Measurements from ENCODE around the gene GET3. TPM values are rescaled to one million over a fixed set of nuclear protein-coding genes. Genes with fewer than 3 reads are reported as not detected.

The GET3 gene
- total and polyA plus RNA-seq, 2 of the 13 experiments (the other 11 are each of a cell fraction or from before 2014, with no cell fraction given), result 57.7 to 59.4 TPM

GRCh38 chr19:12696366-12697335 is 40.6 kb upstream of the GET3 start, which contains the start of gene FBXW9 (continued):
- TF ChIP-seq, protein P1, sequence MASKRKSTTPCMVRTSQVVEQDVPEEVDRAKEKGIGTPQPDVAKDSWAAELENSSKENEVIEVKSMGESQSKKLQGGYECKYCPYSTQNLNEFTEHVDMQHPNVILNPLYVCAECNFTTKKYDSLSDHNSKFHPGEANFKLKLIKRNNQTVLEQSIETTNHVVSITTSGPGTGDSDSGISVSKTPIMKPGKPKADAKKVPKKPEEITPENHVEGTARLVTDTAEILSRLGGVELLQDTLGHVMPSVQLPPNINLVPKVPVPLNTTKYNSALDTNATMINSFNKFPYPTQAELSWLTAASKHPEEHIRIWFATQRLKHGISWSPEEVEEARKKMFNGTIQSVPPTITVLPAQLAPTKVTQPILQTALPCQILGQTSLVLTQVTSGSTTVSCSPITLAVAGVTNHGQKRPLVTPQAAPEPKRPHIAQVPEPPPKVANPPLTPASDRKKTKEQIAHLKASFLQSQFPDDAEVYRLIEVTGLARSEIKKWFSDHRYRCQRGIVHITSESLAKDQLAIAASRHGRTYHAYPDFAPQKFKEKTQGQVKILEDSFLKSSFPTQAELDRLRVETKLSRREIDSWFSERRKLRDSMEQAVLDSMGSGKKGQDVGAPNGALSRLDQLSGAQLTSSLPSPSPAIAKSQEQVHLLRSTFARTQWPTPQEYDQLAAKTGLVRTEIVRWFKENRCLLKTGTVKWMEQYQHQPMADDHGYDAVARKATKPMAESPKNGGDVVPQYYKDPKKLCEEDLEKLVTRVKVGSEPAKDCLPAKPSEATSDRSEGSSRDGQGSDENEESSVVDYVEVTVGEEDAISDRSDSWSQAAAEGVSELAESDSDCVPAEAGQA (IDR thresholded peaks at IDR 0.05; ENCODE audit: low read depth), result peak; percentile 88
- TF ChIP-seq, protein P1 (CRISPR knock-in tag; IDR thresholded peaks at IDR 0.05; ENCODE audit: borderline replicate concordance), result no peak
- TF ChIP-seq REPIN1 (CRISPR knock-in tag; IDR thresholded peaks at IDR 0.05; ENCODE audit: borderline replicate concordance, low read depth) (0 out of 2 replicates have a peak, but pooled peaks have one; percentile 35), ZKSCAN8 (CRISPR knock-in tag; IDR thresholded peaks at IDR 0.05; ENCODE audit: borderline replicate concordance) (no peak), ZNF749 (CRISPR knock-in tag; IDR thresholded peaks at IDR 0.05; ENCODE audit: borderline replicate concordance) (no peak), TBP (CRISPR knock-in tag; IDR thresholded peaks at IDR 0.05) (0 out of 2 replicates have a peak, but pooled peaks have one; percentile 18), ZBTB8A (CRISPR knock-in tag; IDR thresholded peaks at IDR 0.05; ENCODE audit: borderline replicate concordance, low read depth) (no peak), ZSCAN21 (CRISPR knock-in tag; IDR thresholded peaks at IDR 0.05; ENCODE audit: borderline replicate concordance) (no peak; the same call in 1 of the 2 replicates), ZSCAN20 (CRISPR knock-in tag; IDR thresholded peaks at IDR 0.05; ENCODE audit: borderline replicate concordance) (no peak), HDAC2 (CRISPR knock-in tag; IDR thresholded peaks at IDR 0.05) (peak; percentile 92)
- TF ChIP-seq, protein P2, sequence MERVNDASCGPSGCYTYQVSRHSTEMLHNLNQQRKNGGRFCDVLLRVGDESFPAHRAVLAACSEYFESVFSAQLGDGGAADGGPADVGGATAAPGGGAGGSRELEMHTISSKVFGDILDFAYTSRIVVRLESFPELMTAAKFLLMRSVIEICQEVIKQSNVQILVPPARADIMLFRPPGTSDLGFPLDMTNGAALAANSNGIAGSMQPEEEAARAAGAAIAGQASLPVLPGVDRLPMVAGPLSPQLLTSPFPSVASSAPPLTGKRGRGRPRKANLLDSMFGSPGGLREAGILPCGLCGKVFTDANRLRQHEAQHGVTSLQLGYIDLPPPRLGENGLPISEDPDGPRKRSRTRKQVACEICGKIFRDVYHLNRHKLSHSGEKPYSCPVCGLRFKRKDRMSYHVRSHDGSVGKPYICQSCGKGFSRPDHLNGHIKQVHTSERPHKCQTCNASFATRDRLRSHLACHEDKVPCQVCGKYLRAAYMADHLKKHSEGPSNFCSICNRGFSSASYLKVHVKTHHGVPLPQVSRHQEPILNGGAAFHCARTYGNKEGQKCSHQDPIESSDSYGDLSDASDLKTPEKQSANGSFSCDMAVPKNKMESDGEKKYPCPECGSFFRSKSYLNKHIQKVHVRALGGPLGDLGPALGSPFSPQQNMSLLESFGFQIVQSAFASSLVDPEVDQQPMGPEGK (CRISPR knock-in tag; IDR thresholded peaks at IDR 0.05), result no peak
- TF ChIP-seq, protein P3, sequence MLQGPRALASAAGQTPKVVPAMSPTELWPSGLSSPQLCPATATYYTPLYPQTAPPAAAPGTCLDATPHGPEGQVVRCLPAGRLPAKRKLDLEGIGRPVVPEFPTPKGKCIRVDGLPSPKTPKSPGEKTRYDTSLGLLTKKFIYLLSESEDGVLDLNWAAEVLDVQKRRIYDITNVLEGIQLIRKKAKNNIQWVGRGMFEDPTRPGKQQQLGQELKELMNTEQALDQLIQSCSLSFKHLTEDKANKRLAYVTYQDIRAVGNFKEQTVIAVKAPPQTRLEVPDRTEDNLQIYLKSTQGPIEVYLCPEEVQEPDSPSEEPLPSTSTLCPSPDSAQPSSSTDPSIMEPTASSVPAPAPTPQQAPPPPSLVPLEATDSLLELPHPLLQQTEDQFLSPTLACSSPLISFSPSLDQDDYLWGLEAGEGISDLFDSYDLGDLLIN (CRISPR knock-in tag; IDR thresholded peaks at IDR 0.05; ENCODE audit: borderline replicate concordance), result no peak
- TF ChIP-seq, protein P4, sequence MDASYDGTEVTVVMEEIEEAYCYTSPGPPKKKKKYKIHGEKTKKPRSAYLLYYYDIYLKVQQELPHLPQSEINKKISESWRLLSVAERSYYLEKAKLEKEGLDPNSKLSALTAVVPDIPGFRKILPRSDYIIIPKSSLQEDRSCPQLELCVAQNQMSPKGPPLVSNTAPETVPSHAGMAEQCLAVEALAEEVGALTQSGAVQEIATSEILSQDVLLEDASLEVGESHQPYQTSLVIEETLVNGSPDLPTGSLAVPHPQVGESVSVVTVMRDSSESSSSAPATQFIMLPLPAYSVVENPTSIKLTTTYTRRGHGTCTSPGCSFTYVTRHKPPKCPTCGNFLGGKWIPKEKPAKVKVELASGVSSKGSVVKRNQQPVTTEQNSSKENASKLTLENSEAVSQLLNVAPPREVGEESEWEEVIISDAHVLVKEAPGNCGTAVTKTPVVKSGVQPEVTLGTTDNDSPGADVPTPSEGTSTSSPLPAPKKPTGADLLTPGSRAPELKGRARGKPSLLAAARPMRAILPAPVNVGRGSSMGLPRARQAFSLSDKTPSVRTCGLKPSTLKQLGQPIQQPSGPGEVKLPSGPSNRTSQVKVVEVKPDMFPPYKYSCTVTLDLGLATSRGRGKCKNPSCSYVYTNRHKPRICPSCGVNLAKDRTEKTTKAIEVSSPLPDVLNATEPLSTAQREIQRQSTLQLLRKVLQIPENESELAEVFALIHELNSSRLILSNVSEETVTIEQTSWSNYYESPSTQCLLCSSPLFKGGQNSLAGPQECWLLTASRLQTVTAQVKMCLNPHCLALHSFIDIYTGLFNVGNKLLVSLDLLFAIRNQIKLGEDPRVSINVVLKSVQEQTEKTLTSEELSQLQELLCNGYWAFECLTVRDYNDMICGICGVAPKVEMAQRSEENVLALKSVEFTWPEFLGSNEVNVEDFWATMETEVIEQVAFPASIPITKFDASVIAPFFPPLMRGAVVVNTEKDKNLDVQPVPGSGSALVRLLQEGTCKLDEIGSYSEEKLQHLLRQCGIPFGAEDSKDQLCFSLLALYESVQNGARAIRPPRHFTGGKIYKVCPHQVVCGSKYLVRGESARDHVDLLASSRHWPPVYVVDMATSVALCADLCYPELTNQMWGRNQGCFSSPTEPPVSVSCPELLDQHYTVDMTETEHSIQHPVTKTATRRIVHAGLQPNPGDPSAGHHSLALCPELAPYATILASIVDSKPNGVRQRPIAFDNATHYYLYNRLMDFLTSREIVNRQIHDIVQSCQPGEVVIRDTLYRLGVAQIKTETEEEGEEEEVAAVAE (CRISPR knock-in tag; IDR thresholded peaks at IDR 0.05; ENCODE audit: borderline replicate concordance), result peak; percentile 74; the same call in 1 of the 2 replicates

All from HepG2 (cell line).